H9 (cell line): ENCODE measurements around the gene FAM156A. TPM values are rescaled to one million over a fixed set of nuclear protein-coding genes. Genes with fewer than 3 reads are reported as not detected.

Source experiments
- DNase-seq: peaks from one replicate; pipeline ENCODE4 v3.0.0-alpha.2; 2017
- H2AFZ ChIP-seq: one replicate; pipeline ENCODE4 v1.6.1; 2013; ENCODE audit warnings: mild to moderate bottlenecking, low read length, control low read depth, moderate library complexity
- H2AK5ac ChIP-seq: 2 replicates; pipeline ENCODE4 v1.6.1; 2013; ENCODE audit warnings: low read length, control low read depth, mixed read lengths; ENCODE audit not compliant: insufficient read length
- H2BK120ac ChIP-seq: one replicate; pipeline ENCODE4 v1.6.1; 2013; ENCODE audit warnings: low read depth, mild to moderate bottlenecking, low read length, control low read depth, inconsistent platforms; ENCODE audit not compliant: poor library complexity, severe bottlenecking
- H2BK12ac ChIP-seq: 2 replicates; pipeline ENCODE4 v1.6.1; 2013; ENCODE audit warnings: low read length, control low read depth, mixed read lengths, low read depth; ENCODE audit not compliant: insufficient read length
- H2BK15ac ChIP-seq: 2 replicates; pipeline ENCODE4 v1.6.1; 2013; ENCODE audit warnings: low read depth, low read length, control low read depth
- H2BK20ac ChIP-seq: one replicate; pipeline ENCODE4 v1.6.1; 2013; ENCODE audit warnings: low read depth, mild to moderate bottlenecking, low read length, control low read depth, inconsistent platforms; ENCODE audit not compliant: poor library complexity, severe bottlenecking
- H2BK5ac ChIP-seq: 2 replicates; pipeline ENCODE4 v1.6.1; 2013; ENCODE audit warnings: low read length, control low read depth, mixed read lengths; ENCODE audit not compliant: insufficient read length
- H3K14ac ChIP-seq: 2 replicates; pipeline ENCODE4 v1.6.1; 2013; ENCODE audit warnings: low read length, control low read depth; ENCODE audit not compliant: insufficient read depth
- H3K18ac ChIP-seq: 2 replicates; pipeline ENCODE4 v1.6.1; 2013; ENCODE audit warnings: low read depth, mild to moderate bottlenecking, mixed read lengths, low read length, control low read depth; ENCODE audit not compliant: insufficient read length
- H3K23ac ChIP-seq: 2 replicates; pipeline ENCODE4 v1.6.1; 2013; ENCODE audit warnings: low read length, control low read depth, mixed read lengths, low read depth; ENCODE audit not compliant: insufficient read length
- H3K23me2 ChIP-seq: 2 replicates; pipeline ENCODE4 v1.6.1; 2013; ENCODE audit warnings: low read depth, mild to moderate bottlenecking, mixed read lengths, low read length, control low read depth; ENCODE audit not compliant: insufficient read length, poor library complexity, severe bottlenecking
- H3K27ac ChIP-seq: 2 replicates; pipeline ENCODE4 v1.5.1; 2013; ENCODE audit warnings: low read length, control low read depth, mixed read lengths, low read depth; ENCODE audit not compliant: insufficient read length
- H3K27me3 ChIP-seq: 2 replicates; pipeline ENCODE4 v1.6.1; 2013; ENCODE audit warnings: low read length, control low read depth, inconsistent platforms; ENCODE audit not compliant: insufficient read depth
- H3K4ac ChIP-seq: 2 replicates; pipeline ENCODE4 v1.6.1; 2013; ENCODE audit warnings: low read depth, mild to moderate bottlenecking, control low read depth, inconsistent platforms, low read length, moderate library complexity
- H3K4me1 ChIP-seq: 2 replicates; pipeline ENCODE4 v1.6.1; 2013; ENCODE audit warnings: low read length, control low read depth, inconsistent platforms; ENCODE audit not compliant: insufficient read depth
- H3K4me2 ChIP-seq: 2 replicates; pipeline ENCODE4 v1.6.1; 2013; ENCODE audit warnings: low read length, control low read depth, mixed read lengths; ENCODE audit not compliant: insufficient read length, insufficient read depth
- H3K56ac ChIP-seq: 2 replicates; pipeline ENCODE4 v1.6.1; 2013; ENCODE audit warnings: low read depth, mild to moderate bottlenecking, mixed read lengths, low read length, control low read depth; ENCODE audit not compliant: insufficient read length
- H3K79me1 ChIP-seq: 2 replicates; pipeline ENCODE4 v1.6.1; 2013; ENCODE audit warnings: low read depth, mild to moderate bottlenecking, moderate library complexity, low read length, control low read depth, inconsistent platforms; ENCODE audit not compliant: insufficient read depth, poor library complexity, severe bottlenecking
- H3K79me2 ChIP-seq: 2 replicates; pipeline ENCODE4 v1.6.1; 2013; ENCODE audit warnings: low read length, control low read depth, inconsistent platforms; ENCODE audit not compliant: insufficient read depth
- H3K9ac ChIP-seq: 2 replicates; pipeline ENCODE4 v1.6.1; 2013; ENCODE audit warnings: low read length, control low read depth, mixed read lengths; ENCODE audit not compliant: insufficient read length; ENCODE audit errors: extremely low read depth
- H3K9me3 ChIP-seq: one replicate; pipeline ENCODE4 v1.6.1; 2013; ENCODE audit warnings: low read depth, low read length, inconsistent platforms; ENCODE audit not compliant: control insufficient read depth
- H3T11ph ChIP-seq: one replicate; pipeline ENCODE4 v1.6.1; 2013; ENCODE audit warnings: mild to moderate bottlenecking, low read length, control low read depth, inconsistent platforms
- H4K20me1 ChIP-seq: one replicate; pipeline ENCODE4 v1.6.1; 2013; ENCODE audit not compliant: control insufficient read depth, insufficient read length, insufficient read depth
- H4K5ac ChIP-seq: 2 replicates; pipeline ENCODE4 v1.6.1; 2013; ENCODE audit warnings: low read depth, mild to moderate bottlenecking, mixed read lengths, low read length, control low read depth; ENCODE audit not compliant: insufficient read length
- H4K8ac ChIP-seq: replicated peaks from 2 replicates; pipeline ENCODE4 v1.6.1; 2013; ENCODE audit warnings: low read length, control low read depth, mixed read lengths, low read depth; ENCODE audit not compliant: insufficient read length
- H4K91ac ChIP-seq: 2 replicates; pipeline ENCODE4 v1.6.1; 2013; ENCODE audit warnings: low read depth, mild to moderate bottlenecking, moderate library complexity, mixed read lengths, low read length, control low read depth; ENCODE audit not compliant: insufficient read length
- H3K27ac Mint-ChIP-seq, 3 experiments: 2 replicates in 2 of 3; 3 replicates in 1 of 3; pipeline ENCODE4 v1.8.0; 2020 to 2021; ENCODE audit warnings: mixed read lengths in 3 of 3, mild to moderate bottlenecking in 1 of 3, moderate library complexity in 1 of 3
- H3K27me3 Mint-ChIP-seq: 2 replicates; pipeline ENCODE4 v1.8.0; 2021; ENCODE audit warnings: low read depth, mild to moderate bottlenecking, moderate library complexity, mixed read lengths
- H3K36me3 Mint-ChIP-seq, 3 experiments: 2 replicates in 2 of 3; 3 replicates in 1 of 3; pipeline ENCODE4 v1.8.0; 2020 to 2021; ENCODE audit warnings: low read depth in 3 of 3, mixed read lengths in 3 of 3; ENCODE audit not compliant: insufficient read depth in 1 of 3
- H3K4me1 Mint-ChIP-seq, 2 experiments: 2 replicates each; pipeline ENCODE4 v1.8.0; 2020; ENCODE audit warnings: mixed read lengths in 2 of 2
- H3K4me3 Mint-ChIP-seq, 2 experiments: 2 replicates in 1 of 2; 3 replicates in 1 of 2; pipeline ENCODE4 v1.8.0; 2020 to 2021; ENCODE audit warnings: mild to moderate bottlenecking in 2 of 2, mixed read lengths in 2 of 2, moderate library complexity in 1 of 2
- H3K9me3 Mint-ChIP-seq, 2 experiments: 2 replicates in 1 of 2; 3 replicates in 1 of 2; pipeline ENCODE4 v1.8.0; 2020; ENCODE audit warnings: mild to moderate bottlenecking in 2 of 2, mixed read lengths in 2 of 2, moderate library complexity in 1 of 2
- WGBS: extraction: QIAGEN DNeasy Blood & Tissue Kit; methylation state at CpG from one replicate; pipeline ENCODE4 v1.1.7; 2013; ENCODE audit warnings: missing lambda C conversion rate, low lambda C conversion rate, mixed read lengths; ENCODE audit not compliant: insufficient read length; ENCODE audit errors: extremely low coverage; 5-methylcytosine and 5-hydroxymethylcytosine counted together
- total RNA-seq: library from RNA; stranded (reverse); gene quantifications from 2 replicates; pipeline ENCODE4 v1.2.1, GENCODE V29; 2021
- TF ChIP-seq, protein P1 (sequence below): fragments of 200-600 bp; sonication (generic); conservative IDR thresholded peaks from 3 replicates; pipeline ENCODE4 v1.8.0; 2021; ENCODE audit warnings: antibody characterized with exemption, mild to moderate bottlenecking

The FAM156A gene
- total RNA-seq, 1 experiment from 2014 or later = 15.7 TPM

DNA sequence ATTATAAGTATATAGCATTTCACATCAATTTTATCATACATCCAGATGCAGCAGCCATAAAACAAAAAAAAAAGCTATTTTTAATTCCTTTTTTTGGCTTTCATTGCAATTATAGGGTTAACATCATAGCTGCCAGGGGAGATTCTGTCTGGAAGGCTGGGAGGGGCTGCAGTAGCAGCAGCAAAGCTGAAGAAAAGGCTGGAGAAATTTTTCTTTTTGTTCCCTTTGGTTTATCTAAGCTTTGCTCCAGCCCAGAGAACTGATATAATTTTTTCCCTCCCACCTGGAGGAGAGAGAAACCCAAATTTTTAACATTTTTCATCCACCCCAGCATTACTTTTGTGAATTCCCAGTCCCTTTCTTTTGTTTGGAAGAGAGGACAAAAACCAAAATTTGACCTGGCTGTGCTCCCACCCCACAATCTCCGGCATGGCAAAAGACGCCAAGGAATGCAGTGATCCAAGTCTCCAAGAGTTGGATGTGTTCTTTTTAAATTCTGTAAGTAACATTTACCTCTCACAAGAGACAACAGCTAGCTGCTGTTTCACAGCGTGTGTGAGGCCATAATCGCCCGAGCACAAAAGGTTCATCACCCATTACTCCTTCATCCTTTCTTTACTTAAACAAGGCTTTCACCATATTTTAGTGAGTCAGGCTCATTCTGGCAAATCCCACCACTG, 25.1 kb upstream of the FAM156A start:
- Mint-ChIP-seq H3K9me3 (peaks cover 64 to 70% of the 10 kb centered on the region in 2 experiments), H3K4me1 (peaks cover 15 to 27% of the 10 kb centered on the region in 2 experiments), H3K36me3 (no peaks in the 10 kb centered on the region; a peak in 3 of 7 replicates), H3K27me3 (peaks cover 2% of the 10 kb centered on the region; the same call in 1 of the 2 replicates), H3K4me3 (peak overlapping the region; percentile 14 to 67; a peak in 4 of 5 replicates), H3K27ac (peak overlapping the region; percentile 88 to 98 (median 90); a peak in 6 of 7 replicates)
- no CpG with 5 or more reads among the region's 5 CpGs for WGBS
- no peak overlapping the region for H4K5ac ChIP-seq
- no peak overlapping the region for H2BK5ac ChIP-seq
- no peak overlapping the region for H2AFZ ChIP-seq
- H3K56ac ChIP-seq = no peak overlapping the region
- no peak overlapping the region for H2AK5ac ChIP-seq
- no peaks in the 10 kb centered on the region for H3K79me1 ChIP-seq
- no peak overlapping the region for H2BK20ac ChIP-seq
- H2BK120ac ChIP-seq = no peak overlapping the region
- no peak for DNase-seq
- no peak overlapping the region for H2BK12ac ChIP-seq
- H3K14ac ChIP-seq = no peak overlapping the region
- no peak overlapping the region for H4K8ac ChIP-seq
- H2BK15ac ChIP-seq = no peak overlapping the region
- H4K91ac ChIP-seq = no peak overlapping the region
- no peak overlapping the region for H3K4ac ChIP-seq
- H3K18ac ChIP-seq = no peak overlapping the region
- H3K4me2 ChIP-seq = no peak overlapping the region
- H3K23me2 ChIP-seq = no peaks in the 10 kb centered on the region
- no peaks in the 10 kb centered on the region for H3K79me2 ChIP-seq
- H3K9ac ChIP-seq = no peak overlapping the region
- H4K20me1 ChIP-seq = no peaks in the 10 kb centered on the region
- no peaks in the 10 kb centered on the region for H3K27me3 ChIP-seq
- H3K9me3 ChIP-seq = peaks cover 15% of the 10 kb centered on the region
- no peak overlapping the region for H3T11ph ChIP-seq
- no peak overlapping the region for H3K23ac ChIP-seq
- no peaks in the 10 kb centered on the region; the same call in 1 of the 2 replicates for H3K4me1 ChIP-seq
- TF ChIP-seq, protein P1, sequence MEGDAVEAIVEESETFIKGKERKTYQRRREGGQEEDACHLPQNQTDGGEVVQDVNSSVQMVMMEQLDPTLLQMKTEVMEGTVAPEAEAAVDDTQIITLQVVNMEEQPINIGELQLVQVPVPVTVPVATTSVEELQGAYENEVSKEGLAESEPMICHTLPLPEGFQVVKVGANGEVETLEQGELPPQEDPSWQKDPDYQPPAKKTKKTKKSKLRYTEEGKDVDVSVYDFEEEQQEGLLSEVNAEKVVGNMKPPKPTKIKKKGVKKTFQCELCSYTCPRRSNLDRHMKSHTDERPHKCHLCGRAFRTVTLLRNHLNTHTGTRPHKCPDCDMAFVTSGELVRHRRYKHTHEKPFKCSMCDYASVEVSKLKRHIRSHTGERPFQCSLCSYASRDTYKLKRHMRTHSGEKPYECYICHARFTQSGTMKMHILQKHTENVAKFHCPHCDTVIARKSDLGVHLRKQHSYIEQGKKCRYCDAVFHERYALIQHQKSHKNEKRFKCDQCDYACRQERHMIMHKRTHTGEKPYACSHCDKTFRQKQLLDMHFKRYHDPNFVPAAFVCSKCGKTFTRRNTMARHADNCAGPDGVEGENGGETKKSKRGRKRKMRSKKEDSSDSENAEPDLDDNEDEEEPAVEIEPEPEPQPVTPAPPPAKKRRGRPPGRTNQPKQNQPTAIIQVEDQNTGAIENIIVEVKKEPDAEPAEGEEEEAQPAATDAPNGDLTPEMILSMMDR = no peak
- no peak overlapping the region for H3K27ac ChIP-seq
